ENCODE data around the gene ZBTB32. TPM values are rescaled to one million over a fixed set of nuclear protein-coding genes. Genes with fewer than 3 reads are reported as not detected.

The ZBTB32 gene
- total RNA-seq, 1 donor from 2014 or later: not detected

DNA sequence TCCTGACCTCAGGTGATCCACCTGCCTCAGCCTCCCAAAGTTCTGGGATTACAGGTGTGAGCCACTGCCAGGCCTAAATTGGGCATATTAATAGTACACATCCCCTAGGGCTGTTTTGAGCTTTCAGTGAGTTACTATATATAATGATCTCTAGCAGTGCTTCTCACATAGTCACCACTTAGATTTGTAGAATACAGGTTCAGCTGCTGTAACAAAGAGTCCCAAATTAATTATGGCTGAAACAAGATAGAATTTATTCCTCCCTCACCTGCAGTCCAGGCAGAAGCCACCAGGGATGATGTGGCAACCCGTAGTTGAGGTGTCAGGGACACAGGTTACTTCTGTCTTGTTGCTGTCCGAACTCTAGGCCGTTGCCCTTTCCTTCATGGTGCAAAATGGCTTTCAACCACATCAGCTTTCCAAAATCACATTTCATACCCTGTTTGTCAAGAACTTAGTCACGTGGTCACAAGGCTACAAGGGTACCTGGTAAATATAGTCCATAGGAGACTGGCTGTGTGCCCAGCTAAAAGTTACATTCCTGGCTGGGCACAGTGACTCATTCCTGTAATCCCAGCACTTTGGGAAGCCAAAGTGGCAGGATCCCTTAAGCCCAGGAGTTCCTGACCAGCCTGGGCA, 56.5 kb downstream of the ZBTB32 start:
- Mint-ChIP-seq H3K9me3 (ENCODE audit: unreplicated experiment) (no peaks in the 10 kb centered on the region), H3K36me3 (ENCODE audit: low read depth, unreplicated experiment) (no peaks in the 10 kb centered on the region), H3K27me3 (ENCODE audit: unreplicated experiment) (peaks cover 19% of the 10 kb centered on the region), H3K4me3 (ENCODE audit: unreplicated experiment) (no peak overlapping the region), H3K27ac (ENCODE audit: unreplicated experiment) (no peak overlapping the region), H3K4me1 (ENCODE audit: unreplicated experiment) (peaks cover 14% of the 10 kb centered on the region)
- TF ChIP-seq, protein P1, sequence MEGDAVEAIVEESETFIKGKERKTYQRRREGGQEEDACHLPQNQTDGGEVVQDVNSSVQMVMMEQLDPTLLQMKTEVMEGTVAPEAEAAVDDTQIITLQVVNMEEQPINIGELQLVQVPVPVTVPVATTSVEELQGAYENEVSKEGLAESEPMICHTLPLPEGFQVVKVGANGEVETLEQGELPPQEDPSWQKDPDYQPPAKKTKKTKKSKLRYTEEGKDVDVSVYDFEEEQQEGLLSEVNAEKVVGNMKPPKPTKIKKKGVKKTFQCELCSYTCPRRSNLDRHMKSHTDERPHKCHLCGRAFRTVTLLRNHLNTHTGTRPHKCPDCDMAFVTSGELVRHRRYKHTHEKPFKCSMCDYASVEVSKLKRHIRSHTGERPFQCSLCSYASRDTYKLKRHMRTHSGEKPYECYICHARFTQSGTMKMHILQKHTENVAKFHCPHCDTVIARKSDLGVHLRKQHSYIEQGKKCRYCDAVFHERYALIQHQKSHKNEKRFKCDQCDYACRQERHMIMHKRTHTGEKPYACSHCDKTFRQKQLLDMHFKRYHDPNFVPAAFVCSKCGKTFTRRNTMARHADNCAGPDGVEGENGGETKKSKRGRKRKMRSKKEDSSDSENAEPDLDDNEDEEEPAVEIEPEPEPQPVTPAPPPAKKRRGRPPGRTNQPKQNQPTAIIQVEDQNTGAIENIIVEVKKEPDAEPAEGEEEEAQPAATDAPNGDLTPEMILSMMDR (IDR thresholded peaks at IDR 0.05; ENCODE audit: unreplicated experiment): no peak
- no peak for DNase-seq (ENCODE audit: low spot score)

DNA sequence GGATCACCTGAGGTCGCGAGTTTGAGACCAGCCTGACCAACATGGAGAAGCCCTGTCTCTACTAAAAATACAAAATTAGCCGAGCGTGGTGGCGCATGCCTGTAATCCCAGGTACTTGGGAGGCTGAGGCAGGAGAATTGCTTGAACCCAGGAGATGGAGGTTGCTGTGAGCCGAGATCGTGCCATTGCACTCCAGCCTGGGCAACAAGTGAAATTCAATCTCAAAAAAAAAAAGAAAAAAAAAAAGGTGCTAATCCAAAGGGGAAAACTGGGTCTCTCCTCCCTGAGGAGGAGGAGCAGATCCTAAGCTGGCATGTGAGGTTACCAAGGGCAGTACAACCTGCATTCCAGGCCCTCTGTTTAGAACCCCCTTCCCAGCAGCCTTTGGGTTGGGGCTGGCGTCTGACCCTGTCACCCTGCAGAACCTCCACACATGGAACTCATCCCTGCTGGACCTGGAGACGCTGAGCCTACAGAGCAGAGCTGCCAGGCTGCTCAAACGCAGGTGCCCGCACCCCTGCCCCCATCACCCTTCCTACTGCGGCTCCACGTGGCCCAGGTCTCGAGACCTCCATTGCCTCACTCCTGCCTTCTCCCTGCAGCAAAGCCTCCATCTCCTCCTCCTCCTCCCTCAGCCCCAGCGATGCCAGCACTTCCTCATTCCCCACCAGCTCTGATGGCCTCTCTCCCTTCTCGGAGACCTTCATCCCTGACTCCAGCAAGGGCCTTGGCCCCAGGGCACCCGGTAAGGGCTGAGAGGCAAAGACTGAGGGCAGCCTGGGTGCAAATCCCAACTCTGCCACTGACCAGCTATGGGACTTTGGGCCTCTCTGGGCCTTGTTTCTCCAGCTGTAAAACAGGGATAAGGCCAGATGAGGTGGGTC, 60.3 kb downstream of the ZBTB32 start:
- DNase-seq (ENCODE audit: low spot score): no peak
- peaks cover 5% of the 10 kb centered on the region for H3K27me3 Mint-ChIP-seq (ENCODE audit: unreplicated experiment)
- TF ChIP-seq, protein P1 (IDR thresholded peaks at IDR 0.05; ENCODE audit: unreplicated experiment): no peak
- H3K4me1 Mint-ChIP-seq (ENCODE audit: unreplicated experiment): no peaks in the 10 kb centered on the region
- H3K9me3 Mint-ChIP-seq (ENCODE audit: unreplicated experiment): no peaks in the 10 kb centered on the region
- H3K4me3 Mint-ChIP-seq (ENCODE audit: unreplicated experiment): no peak overlapping the region
- no peak overlapping the region for H3K27ac Mint-ChIP-seq (ENCODE audit: unreplicated experiment)
- H3K36me3 Mint-ChIP-seq (ENCODE audit: low read depth, unreplicated experiment): peaks cover 5% of the 10 kb centered on the region

Other genes starting within 250 kb of the ZBTB32 start
- gene KRTDAP, start 214.1 kb upstream of the ZBTB32 start, total RNA-seq (ENCODE audit: unreplicated experiment): not detected
- 56.9 TPM for gene DMKN, start 190.9 kb upstream of the ZBTB32 start, total RNA-seq (ENCODE audit: unreplicated experiment)
- gene SBSN, start 176.2 kb upstream of the ZBTB32 start, total RNA-seq (ENCODE audit: unreplicated experiment): 0.18 TPM
- not detected for gene GAPDHS, start 171.1 kb upstream of the ZBTB32 start, total RNA-seq (ENCODE audit: unreplicated experiment)
- gene TMEM147, start 158.9 kb upstream of the ZBTB32 start, total RNA-seq (ENCODE audit: unreplicated experiment): 62.0 TPM
- gene ATP4A, start 140.9 kb upstream of the ZBTB32 start, total RNA-seq (ENCODE audit: unreplicated experiment): not detected
- not detected for gene PMIS2, start 118.4 kb upstream of the ZBTB32 start, total RNA-seq (ENCODE audit: unreplicated experiment)
- gene HAUS5, start 91.8 kb upstream of the ZBTB32 start, total RNA-seq (ENCODE audit: unreplicated experiment): 30.2 TPM
- 116 TPM for gene RBM42, start 75.5 kb upstream of the ZBTB32 start, total RNA-seq (ENCODE audit: unreplicated experiment)
- gene ETV2, start 62.8 kb upstream of the ZBTB32 start, total RNA-seq (ENCODE audit: unreplicated experiment): 1,894 TPM
- gene COX6B1, start 56.2 kb upstream of the ZBTB32 start, total RNA-seq (ENCODE audit: unreplicated experiment): 428 TPM
- not detected for gene UPK1A, start 38.0 kb upstream of the ZBTB32 start, total RNA-seq (ENCODE audit: unreplicated experiment)
- gene KMT2B, start 13.4 kb downstream of the ZBTB32 start, total RNA-seq (ENCODE audit: unreplicated experiment): 51.7 TPM
- 3.2 TPM for gene IGFLR1, start 37.9 kb downstream of the ZBTB32 start, total RNA-seq (ENCODE audit: unreplicated experiment)
- 12.0 TPM for gene U2AF1L4, start 40.9 kb downstream of the ZBTB32 start, total RNA-seq (ENCODE audit: unreplicated experiment)
- 99.0 TPM for gene PSENEN, start 41.1 kb downstream of the ZBTB32 start, total RNA-seq (ENCODE audit: unreplicated experiment)
- gene LIN37, start 44.0 kb downstream of the ZBTB32 start, total RNA-seq (ENCODE audit: unreplicated experiment): 9.0 TPM
- not detected for gene HSPB6, start 52.5 kb downstream of the ZBTB32 start, total RNA-seq (ENCODE audit: unreplicated experiment)
- 15.0 TPM for gene PROSER3, start 53.6 kb downstream of the ZBTB32 start, total RNA-seq (ENCODE audit: unreplicated experiment)
- gene ARHGAP33, start 71.0 kb downstream of the ZBTB32 start, total RNA-seq (ENCODE audit: unreplicated experiment): 8.5 TPM
- gene PRODH2, start 108.3 kb downstream of the ZBTB32 start, total RNA-seq (ENCODE audit: unreplicated experiment): not detected
- gene NPHS1, start 147.9 kb downstream of the ZBTB32 start, total RNA-seq (ENCODE audit: unreplicated experiment): not detected
- gene KIRREL2, start 152.4 kb downstream of the ZBTB32 start, total RNA-seq (ENCODE audit: unreplicated experiment): 1.8 TPM
- gene APLP1, start 164.0 kb downstream of the ZBTB32 start, total RNA-seq (ENCODE audit: unreplicated experiment): 11.5 TPM
- gene NFKBID, start 196.0 kb downstream of the ZBTB32 start, total RNA-seq (ENCODE audit: unreplicated experiment): 13.0 TPM
- gene HCST, start 198.0 kb downstream of the ZBTB32 start, total RNA-seq (ENCODE audit: unreplicated experiment): 0.95 TPM
- gene TYROBP, start 203.7 kb downstream of the ZBTB32 start, total RNA-seq (ENCODE audit: unreplicated experiment): not detected
- 53.4 TPM for gene LRFN3, start 231.8 kb downstream of the ZBTB32 start, total RNA-seq (ENCODE audit: unreplicated experiment)